ENCODE results near the gene RAD51B. TPM values are rescaled to one million over a fixed set of nuclear protein-coding genes. Genes with fewer than 3 reads are reported as not detected.

Gene RAD51B
- total RNA-seq, 6 donors from 2014 or later = 10.6 to 63.9 (median 18.4) TPM

- WGBS, 2 donors = 91 to 95% methylated on average over 8 of the region's 8 CpGs
- Histone ChIP-seq H3K27ac (no peak overlapping the region), H3K9me3 (no peaks in the 10 kb centered on the region), H3K27me3 (no peaks in the 10 kb centered on the region), H3K4me3 (no peak overlapping the region), H3K4me1 (peaks cover 0 to 6% (median 0%) of the 10 kb centered on the region in 4 donors), H3K36me3 (peaks cover 0 to 11% (median 0%) of the 10 kb centered on the region in 4 donors)
- no peak for DNase-seq
- ATAC-seq (ENCODE audit: low FRiP score in 2 of 2) = no peak
- no peak for TF ChIP-seq EP300 (IDR thresholded peaks at IDR 0.05)
- no peak for TF ChIP-seq POLR2AphosphoS5 (IDR thresholded peaks at IDR 0.05)
- TF ChIP-seq POLR2A (IDR thresholded peaks at IDR 0.05) = no peak
- TF ChIP-seq CTCF (IDR thresholded peaks at IDR 0.05) = no peak
Measured at GRCh38 chr14:67831113-67831512, 11.5 kb downstream of the RAD51B start.

GRCh38 chr14:67833403-67833802 is 13.8 kb downstream of the RAD51B start:
- DNase-seq (no peak), ATAC-seq (ENCODE audit: low FRiP score in 2 of 2) (no peak)
- WGBS, 2 donors = 86 to 95% methylated on average over 1 of the region's 1 CpG
- Histone ChIP-seq H3K36me3 (peaks cover 0 to 6% (median 0%) of the 10 kb centered on the region in 4 donors), H3K9me3 (no peaks in the 10 kb centered on the region), H3K4me3 (no peak overlapping the region), H3K27ac (no peak overlapping the region), H3K4me1 (peaks cover 0 to 6% (median 0%) of the 10 kb centered on the region in 4 donors), H3K27me3 (no peaks in the 10 kb centered on the region)
- TF ChIP-seq POLR2AphosphoS5 (IDR thresholded peaks at IDR 0.05) (no peak), CTCF (IDR thresholded peaks at IDR 0.05) (no peak), POLR2A (IDR thresholded peaks at IDR 0.05) (no peak), EP300 (IDR thresholded peaks at IDR 0.05) (no peak)

- H3K9me3 ChIP-seq = no peaks in the 10 kb centered on the region
- DNase-seq (no peak), ATAC-seq (ENCODE audit: low FRiP score in 2 of 2) (no peak)
- peaks cover 0 to 6% (median 0%) of the 10 kb centered on the region in 4 donors for H3K4me1 ChIP-seq
- no peak overlapping the region for H3K4me3 ChIP-seq
- TF ChIP-seq CTCF (IDR thresholded peaks at IDR 0.05) = no peak
- no peak for TF ChIP-seq EP300 (IDR thresholded peaks at IDR 0.05)
- no peak for TF ChIP-seq POLR2A (IDR thresholded peaks at IDR 0.05)
- TF ChIP-seq POLR2AphosphoS5 (IDR thresholded peaks at IDR 0.05) = no peak
- peaks cover 0 to 6% (median 0%) of the 10 kb centered on the region in 4 donors for H3K36me3 ChIP-seq
- H3K27ac ChIP-seq = no peak overlapping the region
- no peaks in the 10 kb centered on the region for H3K27me3 ChIP-seq
Measured at GRCh38 chr14:67835596-67835995, 16.0 kb downstream of the RAD51B start.

- peaks cover 0 to 5% (median 0%) of the 10 kb centered on the region in 4 donors for H3K36me3 ChIP-seq
- no peak overlapping the region for H3K27ac ChIP-seq
- DNase-seq = peak in 1 of 2 donors; percentile 61
- WGBS, 2 donors = 16 to 20% methylated on average over 2 of the region's 2 CpGs
- no peaks in the 10 kb centered on the region for H3K27me3 ChIP-seq
- H3K9me3 ChIP-seq = no peaks in the 10 kb centered on the region
- peaks cover 0 to 6% (median 0%) of the 10 kb centered on the region in 4 donors for H3K4me1 ChIP-seq
- no peak overlapping the region for H3K4me3 ChIP-seq
- TF ChIP-seq POLR2AphosphoS5 (IDR thresholded peaks at IDR 0.05) = no peak
- TF ChIP-seq CTCF (IDR thresholded peaks at IDR 0.05) = peak; percentile 33 to 80 (median 68)
- TF ChIP-seq EP300 (IDR thresholded peaks at IDR 0.05) = no peak
- no peak for TF ChIP-seq POLR2A (IDR thresholded peaks at IDR 0.05)
- ATAC-seq (ENCODE audit: low FRiP score in 2 of 2) = peak; percentile 62 to 66
Measured at GRCh38 chr14:67837011-67837624, 17.5 kb downstream of the RAD51B start.

Data from upper lobe of left lung (tissue), 6 donors.